Lower lobe of right lung (tissue), 2 donors: ENCODE data around the gene UMPS. TPM values are rescaled to one million over a fixed set of nuclear protein-coding genes. Genes with fewer than 3 reads are reported as not detected.

Experiments used
- ATAC-seq, 2 donors: fragments of 200-7000 bp; cut with Tn5 transposase; one replicate each; pipeline ENCODE4 v1.9.1; 2020 to 2022; ENCODE audit warnings: mild to moderate bottlenecking in 2 of 2, moderate library complexity in 2 of 2
- DNase-seq: peaks from one replicate; pipeline ENCODE4 v3.0.0-alpha.2; 2020
- H3K27ac ChIP-seq: fragments of 200-600 bp; one replicate; pipeline ENCODE4 v1.8.0; 2022
- H3K27me3 ChIP-seq: fragments of 200-600 bp; one replicate; pipeline ENCODE4 v1.8.0; 2022; ENCODE audit warnings: low read depth
- H3K36me3 ChIP-seq: fragments of 200-600 bp; one replicate; pipeline ENCODE4 v1.8.0; 2022; ENCODE audit warnings: mild to moderate bottlenecking
- H3K4me1 ChIP-seq: fragments of 200-600 bp; one replicate; pipeline ENCODE4 v1.8.0; 2022
- H3K4me3 ChIP-seq: fragments of 200-600 bp; one replicate; pipeline ENCODE4 v1.8.0; 2022; ENCODE audit warnings: mild to moderate bottlenecking
- H3K9me3 ChIP-seq: fragments of 200-600 bp; one replicate; pipeline ENCODE4 v1.8.0; 2022
- intact Hi-C: fragments of 100-400 bp; cut with DNase I; formaldehyde crosslinking; loops from one replicate; pipeline ENCODE4 v1.11.0; 2022
- total RNA-seq: library from RNA; stranded (reverse); fragmentation: NEBNext Ultra II Directional; extraction: Animal tissue kit (Norgen Biotek cat#: 25700); gene quantifications from one replicate; pipeline ENCODE4 v1.2.1, GENCODE V29; 2021
- TF ChIP-seq, protein P1 (sequence below): fragments of 200-600 bp; IDR thresholded peaks from one replicate; pipeline ENCODE4 v1.8.0; 2022; ENCODE audit warnings: antibody characterized with exemption, mild to moderate bottlenecking
- donor health status: DM: no; HTN: yes; CAD: no; lungs with severe emphysema.

The UMPS gene
- total RNA-seq, 1 donor from 2014 or later, result 27.8 TPM

DNA sequence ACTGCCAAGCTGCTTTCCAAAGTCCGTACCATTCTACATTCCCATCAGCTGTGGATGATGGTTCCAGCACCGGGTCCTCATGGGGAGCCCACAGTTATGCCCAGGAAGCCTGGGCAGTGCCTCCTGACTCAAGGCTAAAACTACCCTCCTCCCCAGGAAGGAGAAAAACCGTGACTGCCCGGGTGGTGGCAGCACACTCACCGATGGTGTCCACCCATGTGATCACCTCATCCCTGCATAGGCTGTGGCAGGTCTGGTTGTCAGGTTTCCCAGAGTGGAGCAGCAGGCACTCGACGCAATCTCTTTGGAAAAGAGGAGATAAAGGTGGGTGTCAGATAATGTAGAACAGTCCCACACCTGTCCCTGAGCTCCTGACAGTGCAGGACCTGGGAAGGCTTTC is 38.6 kb downstream of the UMPS start:
- DNase-seq (no peak), ATAC-seq (no peak)
- Histone ChIP-seq H3K27ac (no peak overlapping the region), H3K4me1 (peaks cover 37% of the 10 kb centered on the region), H3K36me3 (peaks cover 61% of the 10 kb centered on the region), H3K9me3 (no peaks in the 10 kb centered on the region), H3K4me3 (no peak overlapping the region), H3K27me3 (no peaks in the 10 kb centered on the region)
- intact Hi-C loops, result no loop called here
- TF ChIP-seq, protein P1, sequence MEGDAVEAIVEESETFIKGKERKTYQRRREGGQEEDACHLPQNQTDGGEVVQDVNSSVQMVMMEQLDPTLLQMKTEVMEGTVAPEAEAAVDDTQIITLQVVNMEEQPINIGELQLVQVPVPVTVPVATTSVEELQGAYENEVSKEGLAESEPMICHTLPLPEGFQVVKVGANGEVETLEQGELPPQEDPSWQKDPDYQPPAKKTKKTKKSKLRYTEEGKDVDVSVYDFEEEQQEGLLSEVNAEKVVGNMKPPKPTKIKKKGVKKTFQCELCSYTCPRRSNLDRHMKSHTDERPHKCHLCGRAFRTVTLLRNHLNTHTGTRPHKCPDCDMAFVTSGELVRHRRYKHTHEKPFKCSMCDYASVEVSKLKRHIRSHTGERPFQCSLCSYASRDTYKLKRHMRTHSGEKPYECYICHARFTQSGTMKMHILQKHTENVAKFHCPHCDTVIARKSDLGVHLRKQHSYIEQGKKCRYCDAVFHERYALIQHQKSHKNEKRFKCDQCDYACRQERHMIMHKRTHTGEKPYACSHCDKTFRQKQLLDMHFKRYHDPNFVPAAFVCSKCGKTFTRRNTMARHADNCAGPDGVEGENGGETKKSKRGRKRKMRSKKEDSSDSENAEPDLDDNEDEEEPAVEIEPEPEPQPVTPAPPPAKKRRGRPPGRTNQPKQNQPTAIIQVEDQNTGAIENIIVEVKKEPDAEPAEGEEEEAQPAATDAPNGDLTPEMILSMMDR, result no peak

DNA sequence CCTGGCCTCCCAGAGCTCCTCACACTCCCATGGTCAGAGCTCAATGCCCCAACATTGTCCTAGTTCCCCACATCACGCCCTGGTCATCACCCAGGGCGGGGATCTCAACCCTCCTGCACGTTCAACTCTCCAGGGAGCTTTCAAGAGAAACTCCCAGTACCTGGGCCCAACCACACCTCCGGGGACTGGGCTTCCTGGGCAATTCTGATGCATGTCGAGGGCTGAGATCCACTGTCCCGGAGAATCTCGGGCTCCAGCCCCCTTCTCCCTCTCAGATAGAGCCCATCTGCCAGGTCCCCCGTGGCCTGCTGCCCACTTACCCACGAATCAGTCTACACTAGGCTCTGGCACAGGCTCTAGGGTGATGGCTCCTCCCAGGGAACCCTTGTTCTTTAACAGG is 39.2 kb downstream of the UMPS start:
- no peak overlapping the region for H3K27ac ChIP-seq
- TF ChIP-seq, protein P1, result no peak
- H3K4me3 ChIP-seq, result no peak overlapping the region
- intact Hi-C loops, result no loop called here
- ATAC-seq, result no peak
- no peaks in the 10 kb centered on the region for H3K9me3 ChIP-seq
- no peaks in the 10 kb centered on the region for H3K27me3 ChIP-seq
- no peak for DNase-seq
- peaks cover 44% of the 10 kb centered on the region for H3K4me1 ChIP-seq
- peaks cover 55% of the 10 kb centered on the region for H3K36me3 ChIP-seq

DNA sequence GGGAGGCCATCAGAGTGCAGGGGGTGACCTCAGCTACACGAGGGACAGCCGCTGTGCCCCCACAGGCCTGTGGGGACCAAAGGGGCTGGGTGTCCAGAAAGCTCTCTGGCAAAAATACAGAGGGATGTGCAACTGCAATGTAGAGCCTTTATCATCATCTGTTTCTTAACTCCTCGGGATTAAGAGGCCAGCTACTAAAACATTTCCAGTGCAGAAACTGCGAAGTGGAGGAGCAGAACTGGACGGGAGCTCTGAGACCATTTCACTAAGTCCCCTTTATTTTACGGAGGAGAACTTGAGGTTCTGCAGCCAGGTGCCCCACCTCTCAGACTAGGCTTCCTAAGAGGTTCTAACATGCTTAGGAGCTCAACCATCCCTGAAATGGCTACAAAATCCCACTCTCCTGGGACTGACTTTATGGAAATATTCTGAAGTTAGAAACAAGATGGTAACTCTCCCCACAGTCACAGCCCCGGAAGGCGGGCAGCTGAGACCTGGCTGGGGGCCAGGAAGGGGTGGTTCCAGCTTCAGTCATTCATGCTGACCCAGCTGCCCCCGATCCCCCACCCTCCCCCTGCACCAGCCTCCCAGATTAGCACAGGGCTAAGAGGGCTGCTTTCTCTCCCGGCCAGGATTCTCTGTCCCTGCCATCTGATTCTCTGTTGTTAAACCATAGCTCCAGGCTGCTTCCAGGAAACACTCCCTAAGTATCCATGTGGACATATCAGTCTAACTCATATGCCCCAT is 40.3 kb downstream of the UMPS start:
- Histone ChIP-seq H3K27me3 (no peaks in the 10 kb centered on the region), H3K4me3 (no peak overlapping the region), H3K9me3 (no peaks in the 10 kb centered on the region), H3K4me1 (peaks cover 49% of the 10 kb centered on the region), H3K27ac (no peak overlapping the region), H3K36me3 (peaks cover 45% of the 10 kb centered on the region)
- intact Hi-C loops, result loop anchor here (5.0 kb wide), 1 partner anchor 127 kb away; no protein-coding TSS in a partner anchor
- no peak for DNase-seq
- ATAC-seq, result no peak
- TF ChIP-seq, protein P1, result no peak

DNA sequence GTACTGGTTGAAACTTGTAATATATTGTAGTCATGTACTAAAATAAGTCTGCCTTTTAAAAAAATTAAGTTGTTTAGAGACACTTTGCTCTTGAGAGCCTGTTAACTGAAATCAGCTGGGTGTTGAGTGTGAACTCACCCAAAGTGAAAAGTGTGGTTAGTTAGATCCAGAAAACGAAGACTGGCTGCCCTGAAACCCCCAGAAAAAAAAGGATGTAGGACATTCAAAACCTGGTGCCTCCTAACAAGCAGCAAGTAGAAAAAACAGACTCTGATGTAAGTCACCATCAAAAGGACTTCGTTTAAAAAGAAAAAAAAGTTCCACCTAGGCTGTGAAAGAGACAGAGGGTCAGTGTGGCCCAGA is 40.8 kb downstream of the UMPS start:
- H3K4me1 ChIP-seq, result peaks cover 49% of the 10 kb centered on the region
- no peak overlapping the region for H3K27ac ChIP-seq
- no peaks in the 10 kb centered on the region for H3K9me3 ChIP-seq
- TF ChIP-seq, protein P1, result no peak
- no peak overlapping the region for H3K4me3 ChIP-seq
- ATAC-seq (no peak), DNase-seq (no peak)
- H3K36me3 ChIP-seq, result peaks cover 39% of the 10 kb centered on the region
- intact Hi-C loops, result loop anchor here (5.0 kb wide), 1 partner anchor 126 kb away; no protein-coding TSS in a partner anchor
- no peaks in the 10 kb centered on the region for H3K27me3 ChIP-seq

DNA sequence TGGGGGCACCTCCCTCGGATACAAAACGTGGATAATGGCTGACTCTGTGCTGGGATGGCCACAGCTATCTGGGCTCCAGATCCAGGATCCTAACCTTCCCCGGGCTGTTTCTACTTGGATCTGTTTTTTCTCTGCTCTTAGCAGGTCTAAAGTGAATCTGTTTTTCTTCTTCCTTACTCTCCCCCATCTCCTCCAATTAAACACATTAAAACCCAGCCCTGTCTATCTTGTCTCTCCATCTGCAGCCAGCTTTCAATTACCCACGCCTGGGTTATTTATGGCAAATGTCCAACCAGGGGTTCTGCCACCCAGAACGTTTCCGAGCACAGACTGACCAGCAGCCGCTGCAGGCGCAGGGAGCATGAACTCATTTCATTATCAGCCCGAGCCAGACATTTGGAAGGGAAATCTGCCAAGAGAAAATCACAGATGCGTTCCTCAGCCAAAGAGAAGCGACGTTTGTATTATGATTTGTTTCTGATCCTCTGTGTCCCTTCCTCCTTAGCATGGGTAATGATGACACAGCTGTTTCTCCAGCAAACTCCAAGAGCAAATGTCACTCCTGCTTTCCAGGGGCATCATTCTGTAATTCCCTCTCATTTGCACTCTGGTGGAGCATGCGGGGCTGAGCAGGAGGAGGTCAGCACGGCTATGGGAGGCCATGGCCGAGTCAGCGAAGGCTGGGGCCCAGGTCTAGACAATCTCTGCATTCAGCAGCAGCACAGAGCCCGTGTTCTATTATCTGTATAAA is 42.0 kb downstream of the UMPS start:
- DNase-seq, result no peak
- Histone ChIP-seq H3K9me3 (no peaks in the 10 kb centered on the region), H3K4me3 (no peak overlapping the region), H3K27me3 (no peaks in the 10 kb centered on the region), H3K27ac (no peak overlapping the region), H3K36me3 (peaks cover 29% of the 10 kb centered on the region), H3K4me1 (peaks cover 49% of the 10 kb centered on the region)
- intact Hi-C loops, result loop anchor here (5.0 kb wide), 1 partner anchor 125 kb away; no protein-coding TSS in a partner anchor
- ATAC-seq, result peak in 1 of 2 donors; percentile 22
- TF ChIP-seq, protein P1, result no peak
